Activated effector memory CD4-positive, alpha-beta T cell treated with anti-CD3 and anti-CD28 coated beads, Interleukin-2, amount 50 U/mL, for 16 hours (primary cell): Measurements from ENCODE around the gene KIDINS220.

ENCODE experiments used
- DNase-seq: peaks from one replicate; pipeline ENCODE4 v3.0.0-alpha.2; 2020

KIDINS220 gene

GRCh38 chr2:8685697-8686358 is 151.6 kb downstream of the KIDINS220 start:
- peak; percentile 93 for DNase-seq

- peak; percentile 82 for DNase-seq
These were observed 152.3 kb downstream of the KIDINS220 start for GRCh38 chr2:8684878-8685696.

GRCh38 chr2:8684540-8684877 is 152.9 kb downstream of the KIDINS220 start:
- DNase-seq: peak; percentile 73

- DNase-seq: peak; percentile 82
These were observed 154.4 kb downstream of the KIDINS220 start for GRCh38 chr2:8682719-8683667.

- DNase-seq: peak; percentile 99
These were observed 155.4 kb downstream of the KIDINS220 start, which contains the start of gene ID2 for GRCh38 chr2:8681786-8682692. Gene ID2 (plus strand): TSS chr2:8682056. CDS start chr2:8682166, 110 bp downstream.

GRCh38 chr2:8680822-8681760 is 156.3 kb downstream of the KIDINS220 start:
- peak; percentile 94 for DNase-seq

- DNase-seq: peak; percentile 69
These were observed 157.3 kb downstream of the KIDINS220 start for GRCh38 chr2:8679827-8680731.

- DNase-seq: no peak
These were observed 157.9 kb downstream of the KIDINS220 start for GRCh38 chr2:8679567-8679826.
